NCI-H82 treated with DMSO at 0.1 percent for 48 hours (cell line): ENCODE data around the gene SLC29A4.
"Not testable (repeated sequence)": the region's sequence is repeated elsewhere in the genome, so short reads cannot be mapped to it uniquely, and the experiment has no call there.

Source experiments
- DNase-seq: peaks from one replicate; lab custom pipeline; 2025; ENCODE audit not compliant: unreplicated experiment; lab: John Stamatoyannopoulos, UW

SLC29A4 gene

DNA sequence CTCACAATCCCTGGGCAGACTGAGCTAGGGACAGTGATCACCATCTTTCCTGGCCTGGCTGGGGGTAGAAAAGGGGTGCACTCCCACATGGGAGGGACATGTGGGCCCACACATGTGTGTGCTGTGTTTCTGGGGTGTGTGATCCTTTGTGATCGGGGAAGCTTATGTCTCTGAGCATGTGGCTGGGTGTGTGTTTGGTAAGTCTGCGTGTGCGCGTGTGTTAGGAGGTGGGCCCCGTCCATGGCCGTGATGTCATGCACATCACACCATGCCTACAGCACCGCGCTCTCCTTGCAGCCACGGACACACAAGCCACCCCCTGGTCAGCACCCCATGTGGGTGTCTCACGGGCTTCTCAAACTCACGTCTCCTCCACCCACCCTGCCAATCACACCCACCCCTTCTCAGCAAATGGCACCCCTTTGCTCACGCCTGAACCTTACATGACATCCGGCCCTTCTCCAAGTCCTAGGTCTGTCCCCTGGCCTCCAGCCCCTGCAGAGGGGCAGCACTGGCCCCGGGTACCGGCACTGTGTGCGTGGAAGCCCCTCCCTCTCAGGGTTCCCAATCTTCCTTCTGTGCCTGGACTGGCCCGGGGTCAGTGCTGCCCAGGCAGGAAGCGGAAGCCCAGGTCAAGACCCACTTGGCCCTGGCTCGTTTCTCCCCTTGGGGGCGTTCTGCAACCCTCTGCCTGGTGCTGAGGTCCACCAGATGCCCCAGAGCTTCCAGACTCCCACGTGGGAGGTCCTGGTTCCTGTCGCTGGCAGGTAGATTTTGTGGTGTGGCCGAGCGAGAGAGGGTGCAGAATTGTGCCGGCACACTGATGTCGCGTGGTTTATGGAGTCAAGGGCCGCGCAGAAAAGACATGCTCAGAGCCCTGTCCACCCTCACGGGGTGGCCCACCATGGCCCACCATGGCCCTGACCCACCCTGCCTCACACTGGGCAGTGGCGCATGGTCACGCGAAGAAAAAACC is 12.6 kb downstream of the SLC29A4 start:
- no peak for DNase-seq

GRCh38 chr7:5296015-5296610 is 13.4 kb downstream of the SLC29A4 start:
- DNase-seq = no peak

- DNase-seq = no peak
These were observed 14.0 kb downstream of the SLC29A4 start for GRCh38 chr7:5296611-5297226.

DNA sequence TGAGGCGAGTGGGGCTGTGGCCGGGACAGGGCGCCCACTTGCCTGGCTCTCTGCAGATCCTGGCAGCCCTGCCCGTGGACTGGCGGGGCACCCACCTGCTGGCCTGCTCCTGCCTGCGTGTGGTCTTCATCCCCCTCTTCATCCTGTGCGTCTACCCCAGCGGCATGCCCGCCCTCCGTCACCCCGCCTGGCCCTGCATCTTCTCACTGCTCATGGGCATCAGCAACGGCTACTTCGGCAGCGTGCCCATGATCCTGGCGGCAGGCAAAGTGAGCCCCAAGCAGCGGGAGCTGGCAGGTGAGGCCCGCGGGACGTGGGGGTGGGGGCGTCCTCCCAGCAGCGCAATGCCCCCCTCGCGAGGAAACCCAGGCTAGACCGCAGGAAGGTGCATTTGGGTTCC is 17.6 kb downstream of the SLC29A4 start:
- DNase-seq = no peak

GRCh38 chr7:5302577-5302976 is 19.8 kb downstream of the SLC29A4 start:
- no peak for DNase-seq

DNA sequence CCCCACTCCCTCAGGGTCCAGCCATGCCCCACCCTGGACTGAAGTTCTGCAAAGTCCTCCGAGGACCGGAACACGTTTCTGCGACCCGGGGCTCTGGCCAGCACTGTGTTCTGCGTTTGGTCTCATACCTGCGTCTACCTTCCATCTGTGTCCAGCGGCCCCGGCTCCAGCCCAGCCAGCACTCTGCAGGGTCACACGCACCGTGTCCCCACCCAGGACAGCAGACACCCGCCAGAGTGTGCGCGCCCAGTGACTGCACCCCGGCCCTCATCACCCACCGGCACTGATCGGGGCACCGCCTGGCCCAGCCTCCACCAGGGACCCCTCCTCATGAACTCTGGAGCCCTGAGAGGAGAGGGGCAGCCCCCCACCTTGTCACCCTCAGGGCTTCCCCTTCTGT is 20.3 kb downstream of the SLC29A4 start:
- DNase-seq = no peak

DNA sequence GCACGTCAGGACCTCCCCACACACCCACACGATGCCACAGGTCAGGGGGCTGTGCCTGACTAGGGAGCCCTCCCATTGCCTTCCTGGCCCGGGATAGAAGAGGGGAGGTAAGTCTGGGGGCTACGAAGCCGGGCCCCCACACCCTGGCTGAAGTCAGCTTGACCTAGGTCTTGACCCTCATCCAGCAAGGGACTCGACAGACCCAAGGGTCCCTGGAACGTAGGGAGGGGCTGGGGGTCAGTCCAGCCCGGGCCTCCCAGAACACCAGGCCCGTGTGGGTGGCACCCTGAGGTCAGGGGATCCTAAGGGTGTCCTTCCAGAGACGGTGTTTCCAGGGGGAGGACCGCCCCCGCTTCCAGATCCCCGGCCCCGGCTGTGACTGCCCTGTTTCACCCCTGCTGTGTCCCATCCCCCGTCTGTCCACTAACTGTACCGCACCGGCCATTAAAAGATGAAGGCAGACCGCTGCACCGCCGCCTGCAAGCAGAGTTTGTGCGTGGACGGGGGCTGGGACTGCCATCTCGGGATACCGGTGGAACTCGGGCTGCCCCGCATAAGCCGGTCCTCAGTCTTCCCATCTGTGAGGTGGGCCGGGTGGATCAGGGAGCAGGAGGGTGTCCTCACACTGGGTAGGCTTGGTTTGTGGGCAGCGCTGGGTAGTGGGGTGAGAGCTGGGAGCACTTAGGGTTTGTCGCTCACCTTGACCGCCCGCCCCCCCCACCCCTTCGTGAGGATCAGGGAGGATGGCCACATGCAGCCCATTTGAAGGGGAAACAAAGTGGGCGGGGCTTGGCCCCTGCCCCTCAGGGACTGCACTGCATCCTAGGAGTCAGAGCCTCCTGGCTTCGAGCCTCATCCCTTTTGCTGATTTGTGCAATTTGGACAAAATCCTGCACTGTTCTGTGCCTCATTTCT is 21.1 kb downstream of the SLC29A4 start:
- no peak for DNase-seq

DNA sequence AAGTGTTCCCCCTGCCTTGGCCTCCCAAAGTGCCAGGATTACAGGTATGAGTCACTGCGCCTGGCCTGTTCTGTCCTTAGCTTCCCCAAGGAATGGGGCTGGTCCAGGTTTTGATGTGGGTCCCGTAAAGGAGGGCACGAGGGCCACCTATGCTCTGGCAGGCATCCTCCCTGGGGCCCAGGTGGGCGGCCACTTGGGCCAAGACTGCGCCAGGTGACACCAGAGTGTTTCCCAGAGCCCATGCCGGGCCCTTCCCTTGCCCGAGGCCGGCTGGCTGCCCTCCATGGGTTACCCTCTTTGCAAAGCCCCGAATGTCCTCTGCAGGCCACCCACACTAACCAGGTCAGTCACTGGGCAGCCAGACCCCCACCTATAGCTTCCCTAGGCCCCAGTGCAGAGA is 22.3 kb downstream of the SLC29A4 start:
- not testable (repeated sequence) for DNase-seq

DNA sequence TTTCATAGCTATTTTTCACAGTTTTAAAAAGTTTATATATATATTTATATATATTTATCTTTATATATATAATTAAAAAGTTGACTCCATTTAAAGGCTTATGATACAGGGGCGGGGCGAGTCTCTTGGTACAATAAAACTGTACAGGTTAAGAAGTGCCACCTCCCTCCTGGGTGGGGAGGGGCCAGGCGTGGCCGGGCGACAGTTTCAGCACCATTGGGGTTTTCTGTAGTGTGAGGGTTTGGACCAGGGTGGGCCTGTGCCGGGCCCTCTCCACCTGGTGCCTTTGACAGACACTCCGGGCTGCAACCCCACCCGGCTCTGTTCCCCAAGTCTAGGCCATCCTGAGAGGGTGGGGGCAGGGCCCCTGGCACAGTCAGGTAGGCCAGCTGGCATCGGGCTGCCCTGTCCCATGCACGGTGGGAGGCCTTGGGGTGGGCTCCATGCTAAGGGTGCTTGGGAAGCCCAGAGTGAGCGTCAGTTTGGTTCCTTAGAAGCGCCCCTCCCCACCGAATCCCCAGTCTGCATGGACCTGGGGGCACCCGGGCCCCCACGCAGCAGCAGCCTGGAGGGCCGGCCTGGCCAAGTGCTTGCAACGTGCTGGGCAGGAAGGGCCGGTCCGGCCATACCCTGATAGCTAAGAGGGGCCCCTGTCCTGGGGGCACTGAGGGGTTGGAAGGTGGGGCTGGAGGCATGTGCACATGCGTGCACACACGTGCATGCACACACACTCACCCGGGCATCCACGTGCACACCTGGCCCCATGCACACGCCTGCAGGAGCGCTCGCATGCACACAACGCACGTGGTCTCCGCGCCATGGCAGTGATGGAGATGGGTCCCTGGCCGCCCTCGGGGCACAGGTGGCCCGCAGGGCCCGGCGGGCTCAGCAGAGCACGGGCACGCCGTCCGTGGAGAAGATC is 24.7 kb downstream of the SLC29A4 start:
- DNase-seq = not testable (repeated sequence)

GRCh38 chr7:5309146-5309545 is 26.4 kb downstream of the SLC29A4 start:
- DNase-seq = no peak

GRCh38 chr7:5310822-5311405 is 28.2 kb downstream of the SLC29A4 start:
- DNase-seq = no peak

DNA sequence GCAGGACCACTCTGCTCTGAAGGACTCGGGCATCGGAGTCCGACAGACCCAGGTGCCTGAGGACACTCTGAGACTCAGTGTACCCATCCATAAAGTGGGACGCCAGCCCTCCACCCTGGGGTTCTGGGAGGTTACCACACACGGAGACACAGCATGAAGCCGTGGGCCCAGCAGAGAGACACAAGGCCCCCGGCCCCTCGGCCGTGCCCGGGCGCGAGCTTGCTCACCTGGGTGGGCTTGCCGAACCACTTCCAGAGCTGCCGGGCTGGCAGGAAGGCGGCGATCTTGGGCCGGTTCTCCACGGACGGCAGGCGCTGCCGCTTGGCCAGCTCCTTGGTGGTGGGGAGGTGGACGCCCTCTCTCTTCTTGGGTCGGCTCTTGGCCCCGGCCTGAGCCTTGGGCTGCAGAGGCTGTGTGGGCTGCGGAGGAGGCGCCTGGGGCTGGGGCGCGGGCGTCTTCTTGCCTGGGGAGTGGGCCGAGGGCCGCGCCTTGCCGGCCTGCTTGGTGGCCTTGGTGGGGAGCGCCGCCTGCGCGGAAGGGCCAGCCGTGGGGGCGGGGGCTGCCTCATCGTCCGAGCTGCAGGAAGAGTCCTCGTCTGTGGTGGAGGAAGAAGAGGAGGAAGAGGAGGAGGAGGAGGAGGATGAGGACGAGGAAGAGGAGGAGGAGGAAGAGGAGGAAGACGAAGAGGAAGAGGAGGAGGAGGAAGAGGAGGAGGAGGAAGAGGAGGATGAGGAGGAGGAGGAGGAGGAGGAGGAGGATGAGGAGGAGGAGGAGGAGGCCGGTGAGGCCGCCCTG is 29.7 kb downstream of the SLC29A4 start:
- not testable (repeated sequence) for DNase-seq

DNA sequence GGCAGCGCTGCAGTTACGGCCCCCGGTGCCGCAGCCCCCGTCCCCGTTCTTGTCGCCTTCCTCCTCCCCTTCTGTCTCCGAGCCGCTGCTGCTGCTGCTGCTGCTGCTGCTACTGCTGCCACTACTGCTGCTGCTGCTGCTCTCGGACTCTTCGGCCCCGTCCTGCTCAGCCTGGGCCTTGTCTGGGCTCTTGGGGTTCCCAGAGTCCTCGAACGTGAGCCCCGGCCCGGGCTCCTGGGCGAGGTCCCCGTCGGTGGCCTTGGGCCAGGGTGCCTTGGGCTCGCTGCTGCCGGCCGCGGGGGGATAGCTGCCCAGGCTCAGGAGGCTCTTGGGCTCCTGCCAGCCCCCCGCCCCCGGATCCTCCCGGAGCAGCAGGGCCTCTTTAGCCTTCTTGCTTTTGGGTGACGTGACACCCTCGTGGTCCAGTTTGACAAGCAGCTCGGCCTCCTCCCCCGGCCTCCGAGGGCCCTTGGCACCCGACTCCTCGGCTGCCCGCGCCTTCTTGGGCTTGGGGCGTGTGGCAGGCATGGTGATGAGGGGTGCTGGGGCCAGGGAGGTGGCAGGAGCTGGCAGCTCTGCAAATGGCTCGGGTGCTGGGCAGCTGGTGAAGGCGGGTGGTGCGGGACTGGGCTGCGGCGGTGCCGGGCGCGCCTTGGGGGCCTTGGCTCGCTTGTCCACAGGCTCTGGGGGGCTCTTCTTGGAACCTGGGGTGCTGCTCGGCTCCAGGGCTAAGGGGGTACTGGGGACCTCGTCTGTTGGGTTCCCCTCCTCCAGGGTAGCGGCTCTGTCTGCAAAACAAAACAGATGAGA is 30.5 kb downstream of the SLC29A4 start:
- DNase-seq = not testable (repeated sequence)

DNA sequence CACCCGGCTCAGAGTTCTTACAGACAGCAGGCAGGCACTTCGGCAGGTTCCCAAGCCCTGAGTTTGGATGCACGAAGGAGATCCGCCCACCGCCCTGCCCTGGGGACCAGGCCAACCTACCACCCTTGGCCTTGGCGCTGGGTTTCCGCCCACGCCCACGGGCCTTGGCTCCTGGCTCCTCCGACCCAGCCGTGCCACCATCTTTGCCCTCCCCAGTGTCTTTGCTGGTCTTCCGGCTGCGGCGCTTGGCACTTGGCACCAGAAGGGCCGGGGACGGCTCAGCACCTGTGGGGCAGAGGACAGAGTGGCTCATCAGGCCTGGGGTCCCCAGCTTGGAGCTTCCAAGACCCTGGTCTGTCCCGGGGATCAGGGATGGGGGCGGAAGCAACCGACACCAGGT is 32.1 kb downstream of the SLC29A4 start:
- DNase-seq = no peak

- no peak for DNase-seq
These were observed 33.0 kb downstream of the SLC29A4 start for GRCh38 chr7:5315761-5316160.

DNA sequence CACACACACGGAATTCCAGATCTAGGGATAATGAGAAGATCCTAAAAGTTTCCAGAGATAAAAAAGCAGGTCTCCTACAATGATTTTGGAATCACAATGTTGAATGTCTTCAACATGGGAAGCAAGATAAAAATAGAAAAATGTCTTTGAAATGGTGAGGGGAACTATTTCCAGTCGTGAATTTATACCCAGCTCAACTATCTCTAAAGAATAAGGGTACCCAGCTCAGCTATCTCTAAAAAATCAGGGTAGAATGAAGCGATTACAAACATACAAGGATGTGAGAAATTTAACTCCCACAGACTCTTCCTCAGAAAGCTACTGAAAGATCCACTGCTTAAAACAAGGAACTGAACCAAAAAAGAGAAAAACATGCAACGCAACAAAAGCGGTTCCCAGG is 35.9 kb downstream of the SLC29A4 start:
- not testable (repeated sequence) for DNase-seq

- no peak for DNase-seq
These were observed 37.6 kb downstream of the SLC29A4 start for GRCh38 chr7:5320391-5320790.
